ENCODE measurements around the gene LRP5. TPM values are rescaled to one million over a fixed set of nuclear protein-coding genes. Genes with fewer than 3 reads are reported as not detected.
"Not testable (repeated sequence)": the region's sequence is repeated elsewhere in the genome, so short reads cannot be mapped to it uniquely, and the experiment has no call there.

The LRP5 gene
- total RNA-seq, 1 experiment from 2014 or later: 28.3 TPM

DNA sequence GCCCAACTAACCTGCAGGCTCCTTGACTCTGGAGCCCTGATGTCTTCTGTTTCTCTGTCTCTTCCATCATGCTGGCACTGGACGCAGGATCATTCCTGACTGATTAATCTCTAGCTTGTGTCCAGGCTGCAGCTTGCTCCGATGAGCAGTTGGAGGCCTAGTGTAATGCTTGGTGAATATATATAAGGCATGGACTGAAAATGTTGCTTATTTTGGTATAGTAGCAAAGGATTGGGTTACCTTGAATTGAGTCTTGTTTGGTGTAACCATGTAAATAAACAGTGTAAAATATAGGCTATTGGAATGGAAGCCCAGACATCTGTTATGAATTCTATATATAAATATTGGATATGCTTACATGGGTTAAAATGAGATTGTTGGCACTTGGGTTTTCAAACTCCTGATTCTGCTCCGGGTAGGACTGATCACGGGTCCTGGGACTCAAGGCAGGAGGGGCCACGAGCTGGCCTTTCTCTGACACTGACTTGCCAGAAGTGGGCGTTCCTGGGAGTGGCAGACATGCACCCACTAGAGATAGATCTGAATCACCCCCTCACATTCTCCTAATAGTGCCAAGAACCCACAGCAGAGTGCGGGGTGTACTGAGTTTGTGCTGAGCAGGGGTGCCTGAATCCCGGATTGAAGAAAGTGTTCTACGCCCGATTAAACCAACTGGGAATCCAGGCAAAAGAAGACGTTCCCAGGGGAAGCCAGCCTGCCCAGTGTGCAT is 25.8 kb downstream of the LRP5 start:
- peak; percentile 22 for DNase-seq
- no peaks in the 10 kb centered on the region; the same call in 1 of the 2 replicates for H3K36me3 ChIP-seq (replicated peaks; ENCODE audit: control insufficient read depth, insufficient read depth, low read length)
- H3K4me3 ChIP-seq (ENCODE audit: insufficient read depth, low read depth, low read length): no peak overlapping the region
- no peaks in the 10 kb centered on the region for H3K27me3 ChIP-seq (ENCODE audit: control insufficient read depth, insufficient read depth, low read length)

DNA sequence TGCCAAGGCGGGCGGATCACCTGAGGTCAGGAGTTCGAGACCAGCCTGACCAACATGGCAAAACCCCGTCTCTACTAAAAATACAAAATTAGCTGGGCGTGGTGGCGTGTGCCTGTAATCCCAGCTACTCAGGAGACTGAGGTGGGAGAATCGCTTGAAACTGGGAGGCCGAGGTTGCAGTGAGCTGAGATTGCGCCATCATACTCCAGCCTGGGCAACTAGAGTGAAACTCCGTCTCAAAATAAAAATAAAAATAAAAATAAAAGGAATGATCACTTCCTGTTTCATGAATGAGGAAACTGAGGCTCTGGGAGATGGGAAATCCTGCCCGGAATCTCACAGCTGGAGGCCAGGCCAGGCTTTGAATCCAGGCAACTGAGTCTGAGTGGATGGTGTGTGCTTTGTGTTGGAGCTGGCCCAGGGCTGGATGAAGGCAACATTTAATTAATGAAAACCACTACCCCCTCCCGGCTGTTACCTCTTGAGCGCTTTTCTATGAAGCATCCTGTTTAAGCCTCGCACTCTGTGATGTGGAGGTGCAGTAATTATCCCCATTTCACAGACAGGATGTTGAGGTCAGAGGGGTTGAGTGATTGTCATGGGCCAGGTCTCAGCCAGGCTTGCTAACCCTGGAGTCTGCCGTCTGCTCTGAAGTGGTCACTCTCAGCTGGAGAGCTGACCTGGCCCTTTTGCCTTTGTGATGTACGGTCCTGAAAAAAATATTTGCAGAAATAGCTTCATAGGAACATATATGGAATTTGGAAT is 27.8 kb downstream of the LRP5 start:
- DNase-seq: no peak
- Histone ChIP-seq H3K36me3 (replicated peaks; ENCODE audit: control insufficient read depth, insufficient read depth, low read length) (no peaks in the 10 kb centered on the region; the same call in 1 of the 2 replicates), H3K4me3 (ENCODE audit: insufficient read depth, low read depth, low read length) (no peak overlapping the region), H3K27me3 (ENCODE audit: control insufficient read depth, insufficient read depth, low read length) (no peaks in the 10 kb centered on the region)

DNA sequence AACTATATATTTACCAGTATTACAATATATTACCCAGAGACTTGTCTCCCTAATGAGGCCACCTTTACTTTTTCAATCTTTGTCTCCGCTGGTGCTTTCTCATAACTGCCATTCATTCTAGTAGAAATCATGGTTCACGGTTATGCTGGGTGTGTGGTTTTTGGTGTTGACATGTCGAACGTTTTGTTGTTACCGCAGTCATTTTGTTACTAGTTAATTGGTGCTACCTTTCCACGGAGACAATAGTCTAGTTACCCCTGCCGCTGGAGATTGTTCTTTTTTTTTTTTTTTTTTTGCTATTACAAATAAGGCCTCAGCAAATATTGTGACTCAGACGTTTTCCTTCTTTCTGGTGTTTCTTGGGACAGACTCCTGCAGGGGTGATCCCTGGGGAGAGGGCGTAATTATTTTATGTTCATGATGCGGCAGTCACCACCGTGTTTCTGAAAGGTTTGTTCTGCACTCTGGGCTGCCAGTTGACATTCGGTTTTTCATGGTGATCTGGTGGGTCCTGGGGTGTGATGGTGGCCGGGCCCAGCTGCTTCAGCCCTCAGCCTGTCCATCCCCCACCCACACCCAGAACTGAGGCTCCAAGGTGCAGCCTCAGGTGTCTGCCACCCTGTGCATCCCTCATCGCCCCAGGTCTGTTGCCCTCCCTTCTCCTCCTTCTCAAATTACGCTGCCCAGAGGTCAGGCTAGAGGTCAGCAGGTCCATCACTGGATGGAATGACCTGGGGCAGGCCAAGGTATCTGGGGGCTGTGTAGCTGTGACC is 28.6 kb downstream of the LRP5 start:
- no peaks in the 10 kb centered on the region; the same call in 1 of the 2 replicates for H3K36me3 ChIP-seq (replicated peaks; ENCODE audit: control insufficient read depth, insufficient read depth, low read length)
- no peak for DNase-seq
- no peaks in the 10 kb centered on the region for H3K27me3 ChIP-seq (ENCODE audit: control insufficient read depth, insufficient read depth, low read length)
- H3K4me3 ChIP-seq (ENCODE audit: insufficient read depth, low read depth, low read length): no peak overlapping the region

DNA sequence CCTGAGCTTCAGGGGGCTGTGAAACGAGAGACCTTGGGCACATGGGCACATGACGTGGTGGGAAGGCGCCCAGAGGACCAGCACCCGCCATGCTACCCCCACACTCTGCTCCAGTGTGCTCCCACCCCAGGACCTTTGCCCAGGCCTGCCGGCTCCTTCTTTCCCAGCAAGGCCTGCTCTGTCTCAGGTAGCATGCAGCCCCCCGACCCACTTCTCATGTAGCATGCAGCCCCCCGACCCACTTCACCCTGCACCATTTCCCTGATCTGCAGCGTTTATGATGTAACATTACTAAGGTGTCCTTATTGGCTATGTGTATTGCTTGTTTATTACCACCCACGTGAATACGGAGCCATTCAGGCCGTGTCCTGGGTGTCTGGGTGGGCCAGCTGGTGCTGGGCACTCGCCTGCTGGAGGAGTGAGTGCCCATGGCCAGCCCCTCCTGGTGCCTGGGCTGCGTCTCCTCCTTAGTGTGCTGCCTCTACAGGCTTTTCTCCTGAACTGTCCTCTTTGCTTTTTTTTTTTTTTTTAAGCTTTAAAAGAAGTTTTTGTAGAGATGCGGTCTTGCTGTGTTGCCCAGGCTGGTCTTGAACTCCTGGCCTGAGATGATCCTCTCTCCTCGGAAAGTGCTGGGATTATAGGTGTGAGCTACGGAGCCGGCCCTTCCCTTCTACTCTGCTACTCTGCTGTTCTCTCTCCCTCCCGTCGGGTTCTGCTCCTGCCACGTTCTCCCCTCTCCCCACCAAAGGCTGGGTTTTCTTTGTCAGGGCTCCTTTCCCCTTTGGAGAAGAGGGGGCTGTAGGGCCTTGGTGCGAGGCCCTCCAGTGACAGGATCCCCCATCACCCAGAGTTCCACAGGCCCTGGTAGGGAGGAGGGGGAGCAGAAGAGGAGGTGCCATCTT is 29.4 kb downstream of the LRP5 start:
- Histone ChIP-seq H3K36me3 (replicated peaks; ENCODE audit: control insufficient read depth, insufficient read depth, low read length) (no peaks in the 10 kb centered on the region; the same call in 1 of the 2 replicates), H3K27me3 (ENCODE audit: control insufficient read depth, insufficient read depth, low read length) (no peaks in the 10 kb centered on the region), H3K4me3 (ENCODE audit: insufficient read depth, low read depth, low read length) (no peak overlapping the region)
- peak; percentile 68 for DNase-seq

DNA sequence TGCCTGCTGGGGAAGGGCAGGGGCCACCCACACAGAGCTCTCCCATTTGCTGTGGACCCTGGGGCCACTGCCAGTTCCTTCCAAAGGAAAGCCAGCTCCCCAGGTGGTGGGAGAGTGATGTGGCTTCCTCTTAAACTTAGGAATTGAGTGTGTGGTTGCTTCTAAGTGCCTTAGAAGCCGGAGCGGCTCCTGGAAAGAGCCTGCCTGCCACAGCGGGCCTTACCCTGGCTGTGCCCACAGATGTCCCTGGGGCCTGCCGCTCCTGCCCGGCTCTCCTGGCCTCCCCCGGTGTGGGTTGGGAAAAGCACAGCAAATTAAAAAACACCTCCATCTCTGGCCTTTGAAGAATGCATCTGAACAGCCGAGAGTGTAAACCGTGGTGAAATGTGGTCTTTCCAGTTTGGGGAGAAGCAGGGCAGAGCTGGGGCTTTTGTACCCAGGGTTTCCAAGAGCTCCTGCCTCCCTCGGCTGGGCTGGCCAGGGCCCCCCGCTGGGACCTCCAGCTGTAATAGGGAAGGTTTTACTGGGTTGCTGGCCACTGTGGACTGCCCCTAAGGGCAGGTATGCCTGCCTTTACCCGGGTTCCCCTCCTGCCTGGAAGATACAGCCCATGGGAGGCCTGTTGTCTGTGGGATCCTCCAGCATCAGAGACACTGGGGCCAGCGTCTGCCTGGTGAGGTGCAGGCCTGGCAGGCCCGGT is 30.2 kb downstream of the LRP5 start:
- H3K36me3 ChIP-seq (replicated peaks; ENCODE audit: control insufficient read depth, insufficient read depth, low read length): no peaks in the 10 kb centered on the region; the same call in 1 of the 2 replicates
- DNase-seq: peak; percentile 90
- no peak overlapping the region for H3K4me3 ChIP-seq (ENCODE audit: insufficient read depth, low read depth, low read length)
- no peaks in the 10 kb centered on the region for H3K27me3 ChIP-seq (ENCODE audit: control insufficient read depth, insufficient read depth, low read length)

DNA sequence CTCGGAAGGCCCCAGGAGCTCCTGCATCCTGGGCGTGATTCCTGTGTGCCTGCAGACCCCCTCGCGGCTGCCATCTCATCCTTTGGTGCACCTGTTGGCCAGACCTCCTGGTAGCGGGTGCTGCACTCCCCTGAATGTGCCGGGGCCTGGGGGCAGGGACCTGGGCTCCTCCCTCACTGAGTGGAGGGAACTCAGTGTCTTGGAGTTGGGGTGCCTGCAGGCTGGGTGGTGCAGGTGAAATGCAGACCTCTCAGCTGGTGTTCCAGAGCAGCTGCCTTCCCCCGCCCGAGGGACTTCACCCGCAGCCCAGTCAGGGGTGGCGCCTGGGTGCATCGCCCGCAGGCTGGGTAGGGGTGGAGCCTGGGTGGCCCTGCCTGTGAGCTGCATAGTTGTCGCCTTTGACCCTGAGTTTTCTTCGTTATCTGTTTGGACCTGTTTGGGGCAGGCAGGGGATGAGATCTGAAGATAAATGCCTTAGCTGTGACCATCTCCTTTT is 31.4 kb downstream of the LRP5 start:
- peak; percentile 51 for DNase-seq
- Histone ChIP-seq H3K4me3 (ENCODE audit: insufficient read depth, low read depth, low read length) (no peak overlapping the region), H3K27me3 (ENCODE audit: control insufficient read depth, insufficient read depth, low read length) (no peaks in the 10 kb centered on the region), H3K36me3 (replicated peaks; ENCODE audit: control insufficient read depth, insufficient read depth, low read length) (no peaks in the 10 kb centered on the region; the same call in 1 of the 2 replicates)

DNA sequence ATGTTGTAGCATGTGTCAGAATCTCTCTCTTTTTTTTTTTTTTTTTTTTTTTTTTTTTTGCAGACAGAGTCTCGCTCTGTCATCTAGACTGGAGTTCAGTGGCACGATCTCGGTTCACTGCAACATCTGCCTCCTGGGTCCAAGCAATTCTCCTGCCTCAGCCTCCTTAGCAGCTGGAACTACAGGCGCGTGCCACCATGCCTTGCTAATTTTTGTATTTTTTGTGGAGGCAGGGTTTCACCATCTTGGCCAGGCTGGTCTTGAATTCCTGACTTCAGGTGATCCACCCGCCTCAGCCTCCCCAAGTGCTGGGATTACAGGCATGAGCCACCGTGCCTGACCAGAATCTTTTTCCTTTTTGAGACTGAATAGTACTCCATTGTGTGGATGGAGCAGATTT is 32.4 kb downstream of the LRP5 start:
- not testable (repeated sequence) for H3K27me3 ChIP-seq (ENCODE audit: control insufficient read depth, insufficient read depth, low read length); H3K4me3 ChIP-seq (ENCODE audit: insufficient read depth, low read depth, low read length); DNase-seq; H3K36me3 ChIP-seq (replicated peaks; ENCODE audit: control insufficient read depth, insufficient read depth, low read length)

DNA sequence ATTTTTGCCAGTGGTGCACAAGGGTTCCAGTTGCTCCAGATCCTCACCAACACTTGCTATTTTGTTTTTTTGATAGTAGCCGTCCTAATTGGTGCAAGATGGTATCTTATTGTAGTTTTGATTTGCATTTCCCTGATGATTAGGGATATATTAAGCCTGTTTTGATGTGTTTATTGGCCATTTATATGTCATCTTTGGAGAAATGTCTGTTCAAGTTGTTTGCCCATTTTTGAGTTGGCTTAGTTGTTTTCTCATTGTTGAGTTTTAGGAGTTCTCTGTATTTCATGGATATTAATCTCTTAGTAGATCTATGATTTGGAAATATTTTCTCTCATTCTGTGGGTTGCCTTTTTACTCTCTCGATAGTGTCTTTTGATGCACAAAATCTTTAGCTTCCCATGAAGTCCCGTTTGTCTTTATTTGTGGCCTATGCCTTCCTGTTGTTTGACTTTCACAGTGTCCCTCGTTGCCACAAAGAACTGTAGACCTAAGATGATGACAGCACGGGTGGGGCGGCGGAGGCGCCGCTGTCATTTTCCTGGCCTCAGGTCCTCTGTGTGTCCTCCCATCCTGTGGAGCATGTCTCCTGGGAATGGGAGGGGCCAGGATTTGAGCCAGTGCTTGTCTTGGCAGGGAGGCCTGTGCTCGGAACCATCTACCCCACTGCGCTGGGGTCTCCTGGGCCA is 33.5 kb downstream of the LRP5 start:
- H3K36me3 ChIP-seq (replicated peaks; ENCODE audit: control insufficient read depth, insufficient read depth, low read length): 0 out of 2 replicates have a peak, but pooled peaks cover 1% of the 10 kb centered on the region
- H3K4me3 ChIP-seq (ENCODE audit: insufficient read depth, low read depth, low read length): no peak overlapping the region
- no peaks in the 10 kb centered on the region for H3K27me3 ChIP-seq (ENCODE audit: control insufficient read depth, insufficient read depth, low read length)
- no peak for DNase-seq

DNA sequence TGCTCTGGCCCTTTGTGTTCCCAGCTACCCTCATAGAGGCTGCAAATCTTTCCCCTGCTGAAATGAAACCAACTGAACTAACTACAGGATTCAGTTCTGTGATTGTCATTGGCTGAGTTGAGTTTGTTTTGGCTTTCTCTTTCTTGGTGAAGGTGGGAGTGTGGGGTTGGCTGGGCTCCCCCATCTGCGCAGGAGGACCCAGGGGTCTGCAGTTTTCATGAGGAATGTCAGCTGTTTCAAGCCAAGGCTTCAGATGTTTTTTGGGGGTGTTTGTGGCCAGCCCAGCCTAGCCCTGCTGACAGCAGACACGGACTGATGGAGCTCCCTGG is 34.0 kb downstream of the LRP5 start:
- H3K36me3 ChIP-seq (replicated peaks; ENCODE audit: control insufficient read depth, insufficient read depth, low read length): 0 out of 2 replicates have a peak, but pooled peaks cover 1% of the 10 kb centered on the region
- no peak overlapping the region for H3K4me3 ChIP-seq (ENCODE audit: insufficient read depth, low read depth, low read length)
- peak; percentile 26 for DNase-seq
- no peaks in the 10 kb centered on the region for H3K27me3 ChIP-seq (ENCODE audit: control insufficient read depth, insufficient read depth, low read length)

DNA sequence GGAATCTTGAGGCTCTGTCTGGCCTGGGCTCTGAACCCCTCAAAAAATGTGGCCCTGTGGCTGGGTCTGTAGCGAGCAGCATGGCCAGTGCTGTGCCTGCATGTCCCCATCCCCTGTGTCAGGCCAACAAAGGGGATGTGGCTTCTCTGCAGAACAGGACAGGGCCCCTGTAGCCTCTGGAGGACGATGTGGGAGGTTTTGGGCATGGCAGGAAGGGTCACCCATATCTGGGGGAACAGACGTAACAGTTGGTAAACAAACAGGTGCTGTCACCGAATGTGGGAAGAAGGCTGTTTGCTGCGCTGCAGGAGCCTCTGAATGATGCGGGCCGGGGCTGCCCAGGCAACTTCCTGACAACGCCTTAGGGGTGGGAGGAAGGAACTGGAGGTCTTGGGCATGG is 35.0 kb downstream of the LRP5 start:
- no peak for DNase-seq
- Histone ChIP-seq H3K4me3 (ENCODE audit: insufficient read depth, low read depth, low read length) (no peak overlapping the region), H3K36me3 (replicated peaks; ENCODE audit: control insufficient read depth, insufficient read depth, low read length) (peaks cover 1% of the 10 kb centered on the region; the same call in 1 of the 2 replicates), H3K27me3 (ENCODE audit: control insufficient read depth, insufficient read depth, low read length) (no peaks in the 10 kb centered on the region)

DNA sequence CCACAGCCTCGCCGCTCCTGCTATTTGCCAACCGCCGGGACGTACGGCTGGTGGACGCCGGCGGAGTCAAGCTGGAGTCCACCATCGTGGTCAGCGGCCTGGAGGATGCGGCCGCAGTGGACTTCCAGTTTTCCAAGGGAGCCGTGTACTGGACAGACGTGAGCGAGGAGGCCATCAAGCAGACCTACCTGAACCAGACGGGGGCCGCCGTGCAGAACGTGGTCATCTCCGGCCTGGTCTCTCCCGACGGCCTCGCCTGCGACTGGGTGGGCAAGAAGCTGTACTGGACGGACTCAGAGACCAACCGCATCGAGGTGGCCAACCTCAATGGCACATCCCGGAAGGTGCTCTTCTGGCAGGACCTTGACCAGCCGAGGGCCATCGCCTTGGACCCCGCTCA is 35.5 kb downstream of the LRP5 start:
- peak; percentile 41 for DNase-seq
- Histone ChIP-seq H3K36me3 (replicated peaks; ENCODE audit: control insufficient read depth, insufficient read depth, low read length) (peaks cover 1% of the 10 kb centered on the region; the same call in 1 of the 2 replicates), H3K4me3 (ENCODE audit: insufficient read depth, low read depth, low read length) (no peak overlapping the region), H3K27me3 (ENCODE audit: control insufficient read depth, insufficient read depth, low read length) (no peaks in the 10 kb centered on the region)

DNA sequence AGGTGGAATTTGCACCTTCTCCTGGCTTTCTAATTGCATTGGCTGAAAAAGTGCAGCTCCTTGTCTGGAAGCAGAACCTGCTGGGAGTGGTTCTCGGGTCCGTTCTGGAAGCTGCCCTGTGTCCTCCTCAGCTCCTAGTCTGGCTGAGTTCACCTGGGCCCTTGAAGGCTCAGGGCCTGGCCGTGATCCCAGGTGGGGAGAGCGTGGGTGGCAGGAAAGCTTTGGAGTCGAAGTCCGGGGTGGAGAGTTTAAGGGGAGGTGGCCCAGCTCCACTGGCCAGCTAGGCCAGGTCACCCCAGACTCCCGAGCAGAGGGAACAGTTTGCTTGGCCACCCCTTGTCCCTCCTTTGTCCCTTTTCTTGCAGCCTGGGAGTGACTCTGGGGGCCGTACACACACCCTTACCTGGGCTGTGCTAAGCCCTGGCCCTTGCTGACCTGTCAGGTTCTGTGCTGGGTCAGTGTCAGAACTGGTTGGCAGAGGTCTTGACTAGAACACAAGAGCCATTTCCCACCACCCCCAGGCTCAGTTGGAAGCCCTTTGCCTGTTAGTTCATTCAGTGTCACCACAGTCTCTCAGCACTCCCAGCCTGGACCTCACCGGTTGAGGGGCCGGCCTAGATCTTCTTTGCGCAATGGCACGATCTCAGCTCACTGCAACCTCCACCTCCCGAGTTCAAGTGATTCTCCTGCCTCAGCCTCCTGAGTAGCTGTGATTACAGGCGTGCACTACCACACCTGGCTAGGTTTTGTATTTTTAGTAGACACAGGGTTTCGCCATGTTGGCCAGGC is 37.3 kb downstream of the LRP5 start:
- peaks cover 1% of the 10 kb centered on the region; the same call in 1 of the 2 replicates for H3K36me3 ChIP-seq (replicated peaks; ENCODE audit: control insufficient read depth, insufficient read depth, low read length)
- peak; percentile 32 for DNase-seq
- no peak overlapping the region for H3K4me3 ChIP-seq (ENCODE audit: insufficient read depth, low read depth, low read length)
- no peaks in the 10 kb centered on the region for H3K27me3 ChIP-seq (ENCODE audit: control insufficient read depth, insufficient read depth, low read length)

Measured in H7 (cell line).